Endodermal cell (in vitro differentiated cells): ENCODE data around the gene GAP43. TPM values are rescaled to one million over a fixed set of nuclear protein-coding genes. Genes with fewer than 3 reads are reported as not detected.

ENCODE experiments used
- DNase-seq: peaks from one replicate; pipeline ENCODE4 v3.0.0-alpha.2; 2017
- H3K27ac ChIP-seq: 2 replicates; pipeline ENCODE4 v1.5.1; 2013; ENCODE audit warnings: mild to moderate bottlenecking, low read depth, low read length, moderate library complexity
- H3K27me3 ChIP-seq: 2 replicates; pipeline ENCODE4 v1.6.1; 2013; ENCODE audit warnings: mild to moderate bottlenecking, low read length, moderate library complexity; ENCODE audit not compliant: insufficient read depth, control insufficient read depth, poor library complexity, severe bottlenecking
- H3K36me3 ChIP-seq: 2 replicates; pipeline ENCODE4 v1.7.0; 2013; ENCODE audit warnings: mild to moderate bottlenecking, low read length, moderate library complexity; ENCODE audit not compliant: control insufficient read depth, insufficient read depth
- H3K4me1 ChIP-seq: one replicate; pipeline ENCODE4 v1.7.0; 2013; ENCODE audit warnings: low read length; ENCODE audit not compliant: control insufficient read depth, insufficient read depth
- H3K4me3 ChIP-seq: 2 replicates; pipeline ENCODE4 v1.5.1; 2013; ENCODE audit warnings: mild to moderate bottlenecking, low read length, moderate library complexity
- H3K9ac ChIP-seq: 2 replicates; pipeline ENCODE4 v1.6.1; 2013; ENCODE audit warnings: mild to moderate bottlenecking, low read length, moderate library complexity; ENCODE audit not compliant: poor library complexity, severe bottlenecking; ENCODE audit errors: extremely low read depth
- H3K9me3 ChIP-seq: 2 replicates; pipeline ENCODE4 v1.6.1; 2013; ENCODE audit warnings: mild to moderate bottlenecking, low read length, moderate library complexity; ENCODE audit not compliant: control insufficient read depth
- H3K27ac Mint-ChIP-seq: 2 replicates; pipeline ENCODE4 v1.8.0; 2020; ENCODE audit warnings: mixed read lengths
- H3K27me3 Mint-ChIP-seq: 2 replicates; pipeline ENCODE4 v1.8.0; 2021; ENCODE audit warnings: mild to moderate bottlenecking, mixed read lengths; ENCODE audit not compliant: insufficient read depth
- H3K36me3 Mint-ChIP-seq: 2 replicates; pipeline ENCODE4 v1.8.0; 2020; ENCODE audit warnings: low read depth, mixed read lengths
- H3K4me1 Mint-ChIP-seq: 2 replicates; pipeline ENCODE4 v1.8.0; 2020; ENCODE audit warnings: mixed read lengths
- H3K4me3 Mint-ChIP-seq: 2 replicates; pipeline ENCODE4 v1.8.0; 2020; ENCODE audit warnings: mild to moderate bottlenecking, moderate library complexity, mixed read lengths
- H3K9me3 Mint-ChIP-seq: 2 replicates; pipeline ENCODE4 v1.8.0; 2020; ENCODE audit warnings: mild to moderate bottlenecking, mixed read lengths
- WGBS, 2 experiments: methylation state at CpG; one replicate each; pipeline versions ENCODE4 v1.1.5 to v1.1.7; 2013; ENCODE audit warnings: missing lambda C conversion rate in 2 of 2, mixed read lengths in 1 of 2; ENCODE audit not compliant: insufficient coverage in 1 of 2, insufficient read length in 1 of 2; 5-methylcytosine and 5-hydroxymethylcytosine counted together
- total RNA-seq, 2 donors: library from RNA; stranded (reverse); fragmentation: NEBNext Ultra II Directional in 1 of 2; extraction: Animal tissue kit (Norgen Biotek cat#: 25700) in 1 of 2; gene quantifications; 2 replicates in 1 of 2; 3 replicates in 1 of 2; pipeline ENCODE4 v1.2.1, GENCODE V29; 2021
- TF ChIP-seq, protein P1 (sequence below): fragments of 200-600 bp; sonication (generic); conservative IDR thresholded peaks from 2 replicates; pipeline ENCODE4 v1.5.0; 2021; ENCODE audit warnings: antibody characterized with exemption, mild to moderate bottlenecking

GAP43 gene
- total RNA-seq, 2 donors from 2014 or later, result 1.5 to 8.0 TPM

DNA sequence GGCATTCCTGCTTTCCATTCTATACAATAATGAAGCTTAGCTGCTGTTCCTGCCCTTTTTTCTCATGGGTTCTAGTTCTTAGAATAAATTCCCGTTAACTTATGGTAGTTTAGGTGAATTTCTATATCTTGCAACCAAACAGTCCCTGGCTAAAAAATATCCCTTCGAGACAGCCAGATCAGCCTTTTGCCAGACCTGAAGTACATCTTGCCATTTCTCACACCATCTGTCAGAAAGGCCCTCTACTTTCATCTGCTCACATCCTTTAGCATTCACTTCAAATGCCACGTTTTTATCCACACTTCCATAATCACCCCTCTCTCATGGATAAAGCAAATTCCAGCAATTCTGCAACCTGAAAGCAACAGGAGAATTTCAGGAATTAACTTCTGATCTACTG lies 145.4 kb downstream of the GAP43 start:
- no peak for DNase-seq
- TF ChIP-seq, protein P1, sequence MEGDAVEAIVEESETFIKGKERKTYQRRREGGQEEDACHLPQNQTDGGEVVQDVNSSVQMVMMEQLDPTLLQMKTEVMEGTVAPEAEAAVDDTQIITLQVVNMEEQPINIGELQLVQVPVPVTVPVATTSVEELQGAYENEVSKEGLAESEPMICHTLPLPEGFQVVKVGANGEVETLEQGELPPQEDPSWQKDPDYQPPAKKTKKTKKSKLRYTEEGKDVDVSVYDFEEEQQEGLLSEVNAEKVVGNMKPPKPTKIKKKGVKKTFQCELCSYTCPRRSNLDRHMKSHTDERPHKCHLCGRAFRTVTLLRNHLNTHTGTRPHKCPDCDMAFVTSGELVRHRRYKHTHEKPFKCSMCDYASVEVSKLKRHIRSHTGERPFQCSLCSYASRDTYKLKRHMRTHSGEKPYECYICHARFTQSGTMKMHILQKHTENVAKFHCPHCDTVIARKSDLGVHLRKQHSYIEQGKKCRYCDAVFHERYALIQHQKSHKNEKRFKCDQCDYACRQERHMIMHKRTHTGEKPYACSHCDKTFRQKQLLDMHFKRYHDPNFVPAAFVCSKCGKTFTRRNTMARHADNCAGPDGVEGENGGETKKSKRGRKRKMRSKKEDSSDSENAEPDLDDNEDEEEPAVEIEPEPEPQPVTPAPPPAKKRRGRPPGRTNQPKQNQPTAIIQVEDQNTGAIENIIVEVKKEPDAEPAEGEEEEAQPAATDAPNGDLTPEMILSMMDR, result no peak
- Histone ChIP-seq H3K4me3 (no peak overlapping the region), H3K27ac (no peak overlapping the region), H3K36me3 (no peaks in the 10 kb centered on the region), H3K9me3 (no peaks in the 10 kb centered on the region), H3K27me3 (no peaks in the 10 kb centered on the region), H3K4me1 (peaks cover 15% of the 10 kb centered on the region), H3K9ac (no peak overlapping the region)
- Mint-ChIP-seq H3K27me3 (no peaks in the 10 kb centered on the region), H3K27ac (no peak overlapping the region), H3K4me3 (no peak overlapping the region), H3K4me1 (peaks cover 25% of the 10 kb centered on the region), H3K9me3 (no peaks in the 10 kb centered on the region), H3K36me3 (no peaks in the 10 kb centered on the region)
- 84 to 88% methylated on average over 2 to 3 of the region's 3 CpGs for WGBS, 2 experiments
